Thoracic aorta (tissue), 2 donors: ENCODE measurements around the gene RNU6-9. TPM values are rescaled to one million over a fixed set of nuclear protein-coding genes. Genes with fewer than 3 reads are reported as not detected.
A peak's percentile ranks its signal among the peaks of the same experiment; 100 is the strongest.

Source experiments
- ATAC-seq: fragments of 150-250 bp; one replicate; pipeline ENCODE4 v1.8.0; 2017; ENCODE audit warnings: low read depth; ENCODE audit not compliant: insufficient number of reproducible peaks, low FRiP score
- DNase-seq: peaks from one replicate; pipeline ENCODE4 v3.0.0-alpha.2; 2020; ENCODE audit warnings: low spot score
- H3K27ac ChIP-seq, 2 donors: fragments of 200-600 bp; sonication (generic); 1 replicate in 1 of 2; 2 replicates in 1 of 2; pipeline ENCODE4 v1.5.1; 2016; ENCODE audit warnings: mild to moderate bottlenecking in 2 of 2, moderate library complexity in 2 of 2
- H3K27me3 ChIP-seq: fragments of 200-600 bp; sonication (generic); replicated peaks from 2 replicates; pipeline ENCODE4 v1.6.0; 2016; ENCODE audit warnings: mild to moderate bottlenecking; ENCODE audit not compliant: insufficient read depth
- H3K36me3 ChIP-seq: fragments of 200-600 bp; sonication (generic); one replicate; pipeline ENCODE4 v1.5.1; 2016
- H3K4me1 ChIP-seq, 2 donors: fragments of 200-600 bp; sonication (generic); 1 replicate in 1 of 2; 2 replicates in 1 of 2; pipeline versions ENCODE4 v1.5.1 to v1.6.0; 2016; ENCODE audit warnings: low read depth in 2 of 2, mild to moderate bottlenecking in 1 of 2; ENCODE audit not compliant: control insufficient read depth in 1 of 2
- H3K4me3 ChIP-seq: fragments of 200-600 bp; sonication (generic); 2 replicates; pipeline ENCODE4 v1.5.1; 2016; ENCODE audit warnings: mild to moderate bottlenecking
- H3K9me3 ChIP-seq: fragments of 200-600 bp; sonication (generic); 2 replicates; pipeline ENCODE4 v1.5.1; 2016
- total RNA-seq, 2 donors: library from RNA; depleted of rRNA; stranded (reverse); fragments of >200 nt; gene quantifications; one replicate each; pipeline versions ENCODE4 v1.1.0 to v1.2.3, GENCODE V29; 2016
- TF ChIP-seq, protein P1 (sequence below): fragments of 200-600 bp; sonication (generic); IDR thresholded peaks from one replicate; pipeline ENCODE4 v1.5.1; 2019; ENCODE audit warnings: antibody characterized with exemption

Gene RNU6-9
- total RNA-seq, 2 donors from 2014 or later: not detected

DNA sequence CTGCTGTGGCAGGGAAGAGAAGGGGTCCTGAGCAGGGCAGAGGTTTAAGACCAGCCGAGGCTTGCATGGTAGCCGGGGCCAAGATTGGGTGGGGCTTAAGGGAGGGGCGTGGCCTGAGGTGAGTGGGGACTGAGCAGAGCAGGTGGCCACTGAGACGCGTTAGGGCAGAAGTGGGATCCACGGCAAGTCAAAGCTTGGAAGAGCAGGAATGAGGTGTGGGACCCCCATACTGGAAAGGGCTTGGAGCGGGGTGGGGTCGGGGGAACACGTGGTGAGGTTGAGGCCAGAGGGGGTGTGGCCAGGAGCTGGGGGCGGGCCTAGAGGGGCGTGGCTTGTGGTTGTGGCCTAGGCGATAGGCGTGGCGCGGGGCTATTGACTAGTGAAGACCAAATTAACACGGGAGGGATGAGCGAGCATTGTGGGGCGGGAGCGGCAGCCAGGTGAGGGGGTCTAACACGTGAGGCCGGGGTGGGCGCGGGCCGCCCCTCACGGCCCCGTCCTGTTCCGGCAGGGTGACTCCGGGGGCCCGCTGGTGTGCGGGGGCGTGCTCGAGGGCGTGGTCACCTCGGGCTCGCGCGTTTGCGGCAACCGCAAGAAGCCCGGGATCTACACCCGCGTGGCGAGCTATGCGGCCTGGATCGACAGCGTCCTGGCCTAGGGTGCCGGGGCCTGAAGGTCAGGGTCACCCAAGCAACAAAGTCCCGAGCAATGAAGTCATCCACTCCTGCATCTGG is 30.5 kb upstream of the RNU6-9 start:
- Histone ChIP-seq H3K27me3 (peaks cover 7% of the 10 kb centered on the region), H3K9me3 (no peaks in the 10 kb centered on the region), H3K4me3 (peak overlapping the region; percentile 25), H3K27ac (no peak overlapping the region), H3K36me3 (peaks cover 2% of the 10 kb centered on the region), H3K4me1 (peaks cover 0 to 11% of the 10 kb centered on the region in 2 donors)
- TF ChIP-seq, protein P1, sequence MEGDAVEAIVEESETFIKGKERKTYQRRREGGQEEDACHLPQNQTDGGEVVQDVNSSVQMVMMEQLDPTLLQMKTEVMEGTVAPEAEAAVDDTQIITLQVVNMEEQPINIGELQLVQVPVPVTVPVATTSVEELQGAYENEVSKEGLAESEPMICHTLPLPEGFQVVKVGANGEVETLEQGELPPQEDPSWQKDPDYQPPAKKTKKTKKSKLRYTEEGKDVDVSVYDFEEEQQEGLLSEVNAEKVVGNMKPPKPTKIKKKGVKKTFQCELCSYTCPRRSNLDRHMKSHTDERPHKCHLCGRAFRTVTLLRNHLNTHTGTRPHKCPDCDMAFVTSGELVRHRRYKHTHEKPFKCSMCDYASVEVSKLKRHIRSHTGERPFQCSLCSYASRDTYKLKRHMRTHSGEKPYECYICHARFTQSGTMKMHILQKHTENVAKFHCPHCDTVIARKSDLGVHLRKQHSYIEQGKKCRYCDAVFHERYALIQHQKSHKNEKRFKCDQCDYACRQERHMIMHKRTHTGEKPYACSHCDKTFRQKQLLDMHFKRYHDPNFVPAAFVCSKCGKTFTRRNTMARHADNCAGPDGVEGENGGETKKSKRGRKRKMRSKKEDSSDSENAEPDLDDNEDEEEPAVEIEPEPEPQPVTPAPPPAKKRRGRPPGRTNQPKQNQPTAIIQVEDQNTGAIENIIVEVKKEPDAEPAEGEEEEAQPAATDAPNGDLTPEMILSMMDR: no peak
- ATAC-seq (no peak), DNase-seq (no peak)

- peak overlapping the region; percentile 25 for H3K4me3 ChIP-seq
- no peak overlapping the region for H3K27ac ChIP-seq
- no peaks in the 10 kb centered on the region for H3K9me3 ChIP-seq
- DNase-seq: no peak
- H3K36me3 ChIP-seq: peaks cover 7% of the 10 kb centered on the region
- no peak for ATAC-seq
- peaks cover 7% of the 10 kb centered on the region for H3K27me3 ChIP-seq
- H3K4me1 ChIP-seq: peaks cover 0 to 11% of the 10 kb centered on the region in 2 donors
- TF ChIP-seq, protein P1: no peak
Measured at GRCh38 chr19:863315-863620, 30.0 kb upstream of the RNU6-9 start.

DNA sequence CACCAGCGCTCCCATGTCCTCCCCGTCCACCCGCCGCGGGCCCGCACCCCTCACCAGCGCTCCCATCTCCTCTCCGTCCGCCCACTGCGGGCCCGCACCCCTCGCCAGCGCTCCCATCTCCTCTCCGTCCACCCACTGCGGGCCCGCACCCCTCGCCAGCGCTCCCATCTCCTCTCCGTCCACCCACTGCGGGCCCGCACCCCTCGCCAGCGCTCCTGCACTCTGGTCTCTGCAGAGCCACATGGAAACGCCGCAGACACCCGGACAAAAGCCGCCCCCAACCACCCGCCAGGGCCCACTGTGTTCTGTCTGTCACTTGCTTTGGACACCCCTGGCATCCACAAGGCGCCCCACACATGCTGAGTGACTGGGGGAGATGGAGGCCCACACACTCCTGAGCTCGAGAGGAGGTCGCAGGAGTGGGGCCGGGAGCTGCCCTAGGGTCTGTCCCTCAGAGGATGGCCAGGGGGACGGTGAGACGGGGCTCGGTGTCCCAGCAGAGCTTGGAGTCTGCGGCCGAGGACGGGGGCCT is 26.4 kb upstream of the RNU6-9 start:
- no peaks in the 10 kb centered on the region for H3K9me3 ChIP-seq
- no peak overlapping the region for H3K27ac ChIP-seq
- H3K36me3 ChIP-seq: peaks cover 15% of the 10 kb centered on the region
- DNase-seq (no peak), ATAC-seq (no peak)
- H3K4me1 ChIP-seq: peaks cover 7 to 24% of the 10 kb centered on the region in 2 donors
- H3K4me3 ChIP-seq: no peak overlapping the region
- no peaks in the 10 kb centered on the region for H3K27me3 ChIP-seq
- TF ChIP-seq, protein P1: no peak

DNA sequence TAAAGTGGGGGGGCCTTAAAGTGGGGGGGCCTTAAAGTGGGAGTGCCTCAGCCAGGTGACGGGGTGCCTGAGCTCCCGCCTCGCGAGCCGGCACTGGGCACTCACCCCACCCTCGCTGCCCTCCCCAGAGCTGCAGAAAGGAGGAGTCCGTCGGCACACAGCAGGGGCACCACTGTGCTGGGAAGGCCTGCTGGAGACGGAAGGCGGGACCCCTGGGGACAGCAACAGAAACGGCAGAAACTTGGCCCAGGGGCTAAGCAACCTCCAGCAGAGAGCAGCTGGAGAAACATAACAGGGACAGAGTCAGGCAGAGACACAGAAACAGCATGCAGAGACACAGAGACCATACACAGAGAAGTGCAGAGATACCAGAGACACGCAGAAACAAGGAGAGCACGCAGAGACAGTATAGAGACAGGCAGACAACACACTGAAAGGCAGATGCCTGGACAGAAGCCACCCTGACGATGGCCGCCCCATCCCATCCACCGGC is 25.9 kb upstream of the RNU6-9 start:
- Histone ChIP-seq H3K27ac (no peak overlapping the region), H3K9me3 (no peaks in the 10 kb centered on the region)
- ATAC-seq: no peak

DNA sequence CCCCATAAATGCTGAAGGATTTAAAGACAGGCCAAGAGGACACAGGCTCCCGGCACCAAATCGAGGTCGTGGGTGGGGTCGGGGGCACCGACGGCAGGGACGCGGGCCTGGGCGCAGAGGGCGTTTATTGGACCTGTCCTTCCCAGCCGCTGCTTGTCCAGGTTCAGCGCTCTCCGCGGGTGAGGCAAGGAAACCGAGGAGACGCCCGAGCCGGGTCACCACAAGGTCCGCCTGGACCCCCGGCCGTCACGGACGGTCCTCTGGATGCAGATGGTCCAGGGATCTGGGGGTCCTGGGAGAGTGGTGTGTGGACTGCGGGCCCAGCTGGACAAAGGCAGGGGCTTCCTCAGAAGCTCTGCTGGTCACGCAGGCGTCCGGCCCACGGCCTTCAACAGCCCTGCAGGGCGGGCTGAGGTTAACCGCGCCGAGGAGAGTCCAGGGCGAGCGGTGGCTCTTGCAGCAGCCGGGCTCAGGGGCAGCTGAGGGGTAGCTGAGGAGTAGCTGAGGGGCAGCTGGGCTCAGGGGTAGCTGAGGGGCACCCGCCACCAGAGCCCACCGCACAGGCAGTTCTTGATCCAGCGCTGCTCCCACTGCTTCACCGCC is 25.3 kb upstream of the RNU6-9 start:
- no peak overlapping the region for H3K27ac ChIP-seq

More for the DNA sequence above, 25.9 kb upstream of the RNU6-9 start:
- H3K27me3 ChIP-seq: no peaks in the 10 kb centered on the region
- H3K4me1 ChIP-seq: peaks cover 7 to 24% of the 10 kb centered on the region in 2 donors
- TF ChIP-seq, protein P1: no peak
- no peak for DNase-seq
- H3K4me3 ChIP-seq: no peak overlapping the region
- peaks cover 15% of the 10 kb centered on the region for H3K36me3 ChIP-seq

More for the DNA sequence above, 25.3 kb upstream of the RNU6-9 start:
- ATAC-seq (no peak), DNase-seq (no peak)
- H3K4me3 ChIP-seq: no peak overlapping the region
- no peaks in the 10 kb centered on the region for H3K9me3 ChIP-seq
- H3K27me3 ChIP-seq: no peaks in the 10 kb centered on the region
- peaks cover 15% of the 10 kb centered on the region for H3K36me3 ChIP-seq
- TF ChIP-seq, protein P1: no peak
- H3K4me1 ChIP-seq: peaks cover 7 to 22% of the 10 kb centered on the region in 2 donors
